ENCODE measurements around the gene TENM3.

- TF ChIP-seq CTCF (IDR thresholded peaks at IDR 0.05; ENCODE audit: poor library complexity) (no peak), EZH2 (IDR thresholded peaks at IDR 0.05; ENCODE audit: borderline replicate concordance) (no peak)
Measured at GRCh38 chr4:182346250-182346649, 103.0 kb downstream of the TENM3 start.

Data from hepatocyte (in vitro differentiated cells).